Stimulated activated CD4-positive, alpha-beta T cell treated with anti-CD3 and anti-CD28 coated beads, Interleukin-2, amount 100 ng/mL, for 24 hours (primary cell): ENCODE results near the gene ARPP21.
A peak's percentile ranks its signal among the peaks of the same experiment; 100 is the strongest.
"Not testable (repeated sequence)": the region's sequence is repeated elsewhere in the genome, so short reads cannot be mapped to it uniquely, and the experiment has no call there.

Experiments used
- DNase-seq, 2 donors: peaks; one replicate each; pipeline ENCODE4 v3.0.0-alpha.2; 2020

The ARPP21 gene

GRCh38 chr3:35639254-35640186 is at the start of gene ARPP21:
Gene ARPP21, plus strand, starts transcription at chr3:35639525. Its CDS starts 42,227 bp downstream, at chr3:35681752.
- DNase-seq: peak in 1 of 2 donors; percentile 12

DNA sequence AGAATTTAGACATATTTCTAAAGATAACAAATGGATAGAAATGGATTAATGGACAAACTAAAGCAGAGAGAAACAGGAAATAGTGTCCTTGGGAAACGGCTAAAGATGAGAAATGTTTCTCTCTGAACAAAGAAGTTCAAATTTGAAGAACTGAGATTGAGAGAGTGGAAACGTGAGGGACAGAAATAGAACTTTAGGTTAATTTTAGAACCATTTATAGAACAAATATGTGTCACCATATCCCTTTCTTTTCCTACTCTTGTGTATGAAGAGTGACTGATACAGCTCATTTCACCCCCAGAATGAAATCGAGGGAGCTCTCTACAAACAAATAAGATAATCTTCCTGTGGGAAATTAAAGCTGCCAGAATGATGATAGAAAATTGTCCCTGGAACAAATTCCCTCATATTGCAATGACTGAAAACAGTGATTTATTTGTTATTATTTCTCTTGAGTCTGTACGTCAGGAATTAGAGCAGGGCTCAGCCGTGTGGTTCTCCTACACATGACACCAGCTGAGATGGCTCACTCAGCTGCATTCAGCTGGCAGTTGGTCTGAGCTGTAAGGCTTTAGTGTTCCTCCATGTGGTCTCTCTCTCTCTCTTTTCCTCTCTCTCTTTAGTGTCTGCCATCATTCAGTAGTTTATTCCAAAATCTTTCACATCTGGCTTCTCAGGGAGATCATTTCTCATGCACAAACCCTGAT is 46.6 kb upstream of the ARPP21 start:
- no peak for DNase-seq

- DNase-seq: no peak
These were observed 44.6 kb upstream of the ARPP21 start for GRCh38 chr3:35594739-35595138.

GRCh38 chr3:35596335-35596995 is 42.9 kb upstream of the ARPP21 start:
- no peak for DNase-seq

DNA sequence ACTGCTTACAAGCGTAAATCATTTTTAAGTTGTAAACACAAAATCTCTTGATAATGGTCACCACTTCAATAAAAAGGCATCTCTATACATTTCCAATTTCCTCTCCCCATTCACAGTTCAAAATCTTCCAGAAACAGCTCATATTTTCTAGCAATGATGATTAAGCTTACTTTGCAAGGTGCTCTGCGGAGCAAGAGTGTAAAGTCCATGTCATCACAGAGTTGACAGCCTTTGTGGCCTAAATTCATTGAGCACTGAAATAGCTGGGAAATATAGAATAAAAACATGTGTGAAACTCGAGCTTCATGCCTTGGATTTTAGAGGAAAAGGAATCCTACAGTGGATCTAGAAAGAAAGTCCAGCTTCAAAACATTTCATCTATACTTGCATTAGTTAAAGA is 41.8 kb upstream of the ARPP21 start:
- no peak for DNase-seq

GRCh38 chr3:35598804-35599203 is 40.5 kb upstream of the ARPP21 start:
- no peak for DNase-seq

GRCh38 chr3:35601959-35602358 is 37.4 kb upstream of the ARPP21 start:
- DNase-seq: no peak

DNA sequence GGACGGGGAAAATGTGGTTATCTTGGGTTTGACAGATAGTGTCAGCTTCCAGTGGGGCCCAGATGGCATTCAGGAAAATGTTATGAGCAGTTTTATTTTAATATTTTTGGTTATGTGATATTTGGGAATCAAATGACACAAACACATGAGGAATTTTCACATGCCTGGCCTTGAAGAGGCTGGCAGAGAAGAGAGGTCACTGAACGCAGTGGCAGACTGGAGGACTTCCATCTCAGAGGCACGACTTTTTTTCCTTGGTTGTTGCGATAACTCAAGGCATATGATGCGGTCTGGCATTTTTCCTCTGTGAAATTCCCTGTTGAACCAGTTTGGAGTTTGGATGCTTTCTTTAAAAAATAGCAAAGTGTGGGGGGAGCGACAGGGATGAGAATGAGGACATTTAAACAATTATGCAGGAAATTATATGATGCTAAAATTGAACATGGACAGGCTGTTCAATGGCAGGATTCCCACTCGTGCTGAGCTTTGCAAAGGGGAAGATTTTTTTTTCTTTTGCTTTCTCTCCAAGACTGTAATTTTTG is 36.9 kb upstream of the ARPP21 start:
- DNase-seq: no peak

- no peak for DNase-seq
These were observed 23.0 kb upstream of the ARPP21 start for GRCh38 chr3:35616346-35616745.

DNA sequence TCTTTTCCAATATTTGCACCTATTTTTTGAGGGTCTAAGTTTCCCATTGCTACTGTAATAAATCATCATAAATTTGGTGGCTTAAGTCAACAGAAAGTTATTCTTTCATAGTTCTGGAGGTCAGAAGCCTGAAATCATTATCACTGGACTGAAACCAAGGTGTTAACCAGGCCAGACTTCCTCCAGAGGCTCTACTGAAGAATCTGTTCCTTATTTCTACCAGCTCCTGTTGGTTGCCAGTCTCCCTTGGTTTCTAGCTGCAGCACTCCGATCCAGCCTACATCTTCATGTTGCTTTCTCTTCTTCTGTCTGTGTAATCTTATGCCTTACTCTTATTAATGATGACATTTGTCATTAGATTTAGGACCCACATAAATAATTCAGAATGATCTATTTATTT is 22.0 kb upstream of the ARPP21 start:
- DNase-seq: no peak

GRCh38 chr3:35620238-35620637 is 19.1 kb upstream of the ARPP21 start:
- not testable (repeated sequence) for DNase-seq

DNA sequence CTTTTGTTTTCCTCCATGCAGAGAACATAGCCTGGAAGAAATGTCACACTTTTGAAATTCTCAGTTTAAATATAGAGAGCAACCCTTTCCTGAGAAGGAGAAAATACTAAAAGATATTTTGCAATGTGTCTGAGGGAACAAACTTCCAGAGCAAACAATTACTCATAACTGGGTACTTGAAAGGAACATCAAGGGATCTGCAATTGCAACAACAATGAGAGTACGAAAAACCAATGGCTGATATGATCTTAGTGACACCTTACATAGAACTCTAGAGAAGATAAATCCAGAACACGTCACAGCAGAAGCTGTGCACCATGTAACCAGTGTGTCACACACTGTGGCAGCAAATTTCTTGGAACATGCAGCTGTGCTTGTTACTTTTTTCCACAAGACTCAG is 14.6 kb upstream of the ARPP21 start:
- no peak for DNase-seq

DNA sequence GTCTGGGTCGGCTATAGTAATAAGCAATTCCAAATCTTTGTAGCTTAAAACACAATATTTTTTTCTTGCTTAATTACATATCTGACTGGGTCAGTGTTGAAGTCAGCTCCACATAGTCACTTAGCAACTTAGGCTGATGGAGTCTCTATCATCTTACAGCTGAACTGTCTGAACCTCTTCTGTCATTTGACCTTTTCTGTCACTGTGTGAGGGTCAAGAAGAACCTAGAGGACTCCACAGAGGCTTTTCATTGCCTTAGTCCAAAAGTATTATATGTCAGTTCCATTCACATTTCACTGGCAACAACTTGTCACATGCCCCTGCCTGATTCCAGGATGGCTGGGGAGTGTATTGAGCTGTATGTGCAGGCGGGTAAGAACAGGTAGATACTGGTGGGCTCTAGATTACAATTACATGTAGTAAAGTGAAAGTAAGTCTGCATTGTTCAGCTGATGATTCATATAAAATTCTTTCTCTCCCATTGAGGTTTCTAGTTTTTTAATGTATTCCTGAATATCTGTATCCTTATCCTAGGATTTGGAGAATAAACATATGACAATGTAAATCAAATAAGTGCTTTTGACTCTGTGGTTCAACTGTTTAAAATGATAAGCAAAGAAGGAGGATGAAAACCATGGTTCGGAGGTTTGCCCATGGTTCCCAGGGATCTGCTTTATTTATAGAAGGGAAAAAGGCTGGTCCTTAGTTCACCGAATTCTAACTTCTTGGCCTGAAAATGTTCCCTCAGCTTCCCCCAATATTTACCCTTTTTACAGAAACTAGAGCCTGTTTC is 5.8 kb upstream of the ARPP21 start:
- no peak for DNase-seq

DNA sequence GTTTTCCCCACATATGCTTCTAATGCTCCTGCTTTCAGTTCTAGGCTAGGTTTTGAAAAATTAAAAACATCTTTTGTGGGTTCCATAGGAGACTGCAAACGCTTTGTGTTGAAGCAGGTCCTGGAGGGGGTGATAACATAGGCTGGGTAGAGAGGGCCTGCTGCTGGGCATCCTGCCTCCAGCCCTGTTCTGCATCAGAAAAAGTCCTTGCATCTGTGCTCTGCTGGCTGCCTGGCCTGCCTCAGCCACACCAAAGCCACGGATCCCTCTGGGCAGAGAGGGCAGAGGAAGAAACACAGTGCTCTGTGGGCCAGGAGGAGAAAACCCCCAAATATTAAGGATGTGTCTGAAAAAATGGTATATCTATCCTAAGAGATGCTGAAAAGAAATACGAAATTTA is 3.9 kb upstream of the ARPP21 start:
- no peak for DNase-seq

GRCh38 chr3:35635926-35636683 is 3.2 kb upstream of the ARPP21 start:
- no peak for DNase-seq

GRCh38 chr3:35638251-35638979 is 910 bp upstream of the ARPP21 start:
- DNase-seq: no peak

DNA sequence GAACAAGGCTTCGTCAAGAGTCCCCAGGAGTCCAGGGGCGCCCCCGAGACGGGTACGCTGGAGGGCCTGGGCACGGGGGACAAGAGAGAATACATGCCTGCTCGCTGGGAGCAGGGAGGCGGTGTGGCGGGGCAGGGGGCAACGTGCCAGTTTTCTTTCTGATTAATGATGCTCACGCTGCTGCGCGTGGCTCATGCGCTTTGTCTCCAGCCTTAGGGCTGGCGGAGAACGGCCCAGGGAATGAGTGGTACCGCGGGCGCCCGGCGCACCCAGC is 408 bp upstream of the ARPP21 start:
- no peak for DNase-seq

- DNase-seq: no peak
These were observed 1.2 kb downstream of the ARPP21 start for GRCh38 chr3:35640190-35641165.

DNA sequence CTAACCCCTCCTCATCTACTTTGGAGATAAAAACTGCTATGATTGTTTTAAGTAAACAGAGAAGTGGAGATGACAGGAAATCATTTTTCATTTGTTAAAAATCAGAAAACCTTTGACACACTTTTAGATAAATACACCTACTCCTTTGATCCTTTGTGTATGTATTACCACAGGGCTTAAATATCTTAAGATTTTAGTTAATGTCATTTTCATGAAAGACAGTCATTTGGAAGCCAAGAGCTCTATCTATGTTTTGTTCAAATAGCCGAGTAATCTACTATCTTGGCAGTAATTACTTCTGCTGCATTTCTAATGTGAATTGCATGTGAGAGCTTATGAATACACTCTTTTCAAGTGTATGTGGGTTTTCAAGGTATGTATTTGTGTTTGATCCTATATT is 2.0 kb downstream of the ARPP21 start:
- DNase-seq: no peak
